Measurements from ENCODE around the gene TENM4. TPM values are rescaled to one million over a fixed set of nuclear protein-coding genes. Genes with fewer than 3 reads are reported as not detected.
"Not testable (repeated sequence)": the region's sequence is repeated elsewhere in the genome, so short reads cannot be mapped to it uniquely, and the experiment has no call there.

Gene TENM4
- polyA plus RNA-seq, 5 donors: 3.1 to 6.2 (median 3.7) TPM

GRCh38 chr11:79249295-79249993, 191.4 kb downstream of the TENM4 start:
- DNase-seq: no peak

- no peak for DNase-seq
Measured at GRCh38 chr11:79244798-79245197, 196.0 kb downstream of the TENM4 start.

- no peak for DNase-seq
Measured at GRCh38 chr11:79244241-79244772, 196.5 kb downstream of the TENM4 start.

- DNase-seq: no peak
Measured at GRCh38 chr11:79243422-79244210, 197.2 kb downstream of the TENM4 start.

GRCh38 chr11:79242616-79243015, 198.2 kb downstream of the TENM4 start:
- DNase-seq: no peak

GRCh38 chr11:79241852-79242241, 199.0 kb downstream of the TENM4 start:
- DNase-seq: no peak

- no peak for DNase-seq
Measured at GRCh38 chr11:79241205-79241851, 199.5 kb downstream of the TENM4 start.

- DNase-seq: peak; percentile 49 to 55
Measured at GRCh38 chr11:79237703-79238102, 203.1 kb downstream of the TENM4 start.

- DNase-seq: no peak
Measured at GRCh38 chr11:79237091-79237490, 203.7 kb downstream of the TENM4 start.

GRCh38 chr11:79236541-79236971, 204.3 kb downstream of the TENM4 start:
- peak; percentile 15 for DNase-seq

- DNase-seq: no peak
Measured at GRCh38 chr11:79235696-79236095, 205.1 kb downstream of the TENM4 start.

- DNase-seq: no peak
Measured at GRCh38 chr11:79232346-79232745, 208.5 kb downstream of the TENM4 start.

GRCh38 chr11:79229047-79229446, 211.8 kb downstream of the TENM4 start:
- no peak for DNase-seq

GRCh38 chr11:79227767-79228755, 212.8 kb downstream of the TENM4 start:
- no peak for DNase-seq

GRCh38 chr11:79227308-79227707, 213.5 kb downstream of the TENM4 start:
- no peak for DNase-seq

- no peak for DNase-seq
Measured at GRCh38 chr11:79226126-79226525, 214.7 kb downstream of the TENM4 start.

- not testable (repeated sequence) for DNase-seq
Measured at GRCh38 chr11:79222163-79222562, 218.7 kb downstream of the TENM4 start.

GRCh38 chr11:79221444-79222130, 219.2 kb downstream of the TENM4 start:
- DNase-seq: no peak

- DNase-seq: no peak
Measured at GRCh38 chr11:79220171-79220570, 220.7 kb downstream of the TENM4 start.

Measured in right lung (tissue), 5 donors.